GM10847 (cell line): ENCODE data around the gene RPIA.

ENCODE experiments used
- POLR2A ChIP-seq: IDR thresholded peaks from 2 replicates; pipeline ENCODE4 v1.6.1; 2011; ENCODE audit not compliant: insufficient read length; ENCODE audit errors: extremely low read depth

RPIA gene

GRCh38 chr2:88709181-88709631 is 17.7 kb downstream of the RPIA start:
- TF ChIP-seq POLR2A, result no peak

- no peak for TF ChIP-seq POLR2A
Observed at GRCh38 chr2:88711289-88711688, 19.8 kb downstream of the RPIA start.

- TF ChIP-seq POLR2A, result no peak
Observed at GRCh38 chr2:88711897-88712296, 20.4 kb downstream of the RPIA start.

- no peak for TF ChIP-seq POLR2A
Observed at GRCh38 chr2:88713408-88713807, 21.9 kb downstream of the RPIA start.

GRCh38 chr2:88714667-88715066 is 23.2 kb downstream of the RPIA start:
- TF ChIP-seq POLR2A, result no peak

- no peak for TF ChIP-seq POLR2A
Observed at GRCh38 chr2:88720399-88720798, 28.9 kb downstream of the RPIA start.

- TF ChIP-seq POLR2A, result no peak
Observed at GRCh38 chr2:88721268-88721667, 29.8 kb downstream of the RPIA start.

- no peak for TF ChIP-seq POLR2A
Observed at GRCh38 chr2:88724643-88725332, 33.3 kb downstream of the RPIA start.

- no peak for TF ChIP-seq POLR2A
Observed at GRCh38 chr2:88729061-88729745, 37.7 kb downstream of the RPIA start.

GRCh38 chr2:88733155-88733902 is 41.9 kb downstream of the RPIA start:
- TF ChIP-seq POLR2A, result no peak

GRCh38 chr2:88735133-88735532 is 43.7 kb downstream of the RPIA start:
- TF ChIP-seq POLR2A, result no peak

- TF ChIP-seq POLR2A, result no peak
Observed at GRCh38 chr2:88735853-88736252, 44.4 kb downstream of the RPIA start.

GRCh38 chr2:88736437-88736836 is 45.0 kb downstream of the RPIA start:
- no peak for TF ChIP-seq POLR2A

- TF ChIP-seq POLR2A, result no peak
Observed at GRCh38 chr2:88737385-88737784, 45.9 kb downstream of the RPIA start.

GRCh38 chr2:88738271-88738670 is 46.8 kb downstream of the RPIA start:
- TF ChIP-seq POLR2A, result no peak

GRCh38 chr2:88739985-88740600 is 48.6 kb downstream of the RPIA start:
- no peak for TF ChIP-seq POLR2A

- TF ChIP-seq POLR2A, result no peak
Observed at GRCh38 chr2:88746929-88747490, 55.5 kb downstream of the RPIA start.
